Caco-2 (cell line): ENCODE data around the gene RRP15. TPM values are rescaled to one million over a fixed set of nuclear protein-coding genes. Genes with fewer than 3 reads are reported as not detected.

ENCODE experiments used
- BruUV-seq: library from RNA; stranded (reverse); fragments of 400-500 nt; replicated peaks from 2 replicates; lab custom pipeline; 2021; lab: Mats Ljungman, UMichigan
- CTCF ChIA-PET: fragments of 300-600 bp; sonication (Branson Sonifier 250); formaldehyde crosslinking; loops from one replicate; lab custom pipeline; 2022; ENCODE audit warnings: antibody characterized with exemption; lab: Charles Lee
- POLR2A ChIA-PET: fragments of 300-600 bp; sonication (Branson Sonifier 250); formaldehyde crosslinking; loops from one replicate; lab custom pipeline; 2022; ENCODE audit warnings: antibody characterized with exemption; lab: Charles Lee
- DNase-seq, 2 experiments: peaks; one replicate each; pipeline versions ENCODE4 v3.0.0 to v3.0.0-alpha.2; 2020 to 2022
- H3K27me3 ChIP-seq: replicated peaks from 2 replicates; pipeline ENCODE4 v1.6.0; 2011; ENCODE audit warnings: low read length; ENCODE audit not compliant: control insufficient read depth, insufficient read depth
- H3K36me3 ChIP-seq: 2 replicates; pipeline ENCODE4 v1.5.1; 2011; ENCODE audit warnings: low read length; ENCODE audit not compliant: control insufficient read depth, insufficient read depth
- H3K4me1 ChIP-seq: fragments of 250-450 bp; sonication (Bioruptor Pico); 2 replicates; pipeline ENCODE4 v1.5.1; 2020; ENCODE audit warnings: mild to moderate bottlenecking
- H3K4me3 ChIP-seq: 2 replicates; pipeline ENCODE4 v1.5.1; 2011; ENCODE audit warnings: low read depth, mild to moderate bottlenecking, control low read depth, low read length
- H3K9me3 ChIP-seq: fragments of 250-450 bp; sonication (Bioruptor Pico); 2 replicates; pipeline ENCODE4 v1.5.1; 2020; ENCODE audit warnings: mild to moderate bottlenecking, moderate library complexity
- H3K27ac Mint-ChIP-seq: one replicate; pipeline ENCODE4 v1.8.0; 2022; ENCODE audit warnings: mixed read lengths; ENCODE audit not compliant: unreplicated experiment
- H3K27me3 Mint-ChIP-seq: one replicate; pipeline ENCODE4 v1.8.0; 2022; ENCODE audit warnings: mixed read lengths; ENCODE audit not compliant: insufficient read depth, unreplicated experiment
- H3K36me3 Mint-ChIP-seq: one replicate; pipeline ENCODE4 v1.8.0; 2022; ENCODE audit warnings: mild to moderate bottlenecking, mixed read lengths; ENCODE audit not compliant: insufficient read depth, unreplicated experiment
- H3K4me1 Mint-ChIP-seq: one replicate; pipeline ENCODE4 v1.8.0; 2022; ENCODE audit warnings: low read depth, mixed read lengths; ENCODE audit not compliant: unreplicated experiment
- H3K4me3 Mint-ChIP-seq: one replicate; pipeline ENCODE4 v1.8.0; 2022; ENCODE audit warnings: mild to moderate bottlenecking, moderate library complexity, mixed read lengths; ENCODE audit not compliant: unreplicated experiment
- H3K9me3 Mint-ChIP-seq: one replicate; pipeline ENCODE4 v1.8.0; 2022; ENCODE audit warnings: mixed read lengths; ENCODE audit not compliant: unreplicated experiment
- intact Hi-C: fragments of 100-400 bp; cut with micrococcal nuclease; formaldehyde crosslinking; loops from one replicate; pipeline ENCODE4 v1.10.0; 2022; ENCODE audit not compliant: unreplicated experiment
- total RNA-seq: library from RNA; stranded (reverse); gene quantifications from 2 replicates; pipeline ENCODE4 v1.2.3, GENCODE V29; 2022
- TF ChIP-seq, protein P1 (sequence below), 2 experiments: fragments of 200-600 bp in 1 of 2; IDR thresholded peaks; 1 replicate in 1 of 2; 2 replicates in 1 of 2; pipeline versions ENCODE4 v1.5.1 to v1.8.0; 2011 to 2022; ENCODE audit warnings: antibody characterized with exemption in 1 of 2, control low read depth in 1 of 2, inconsistent platforms in 1 of 2, low read depth in 1 of 2, low read length in 1 of 2, mild to moderate bottlenecking in 1 of 2, moderate library complexity in 1 of 2; ENCODE audit not compliant: insufficient read depth in 1 of 2, severe bottlenecking in 1 of 2, unreplicated experiment in 1 of 2

RRP15 gene
- total RNA-seq, 1 experiment from 2014 or later: 44.5 TPM

DNA sequence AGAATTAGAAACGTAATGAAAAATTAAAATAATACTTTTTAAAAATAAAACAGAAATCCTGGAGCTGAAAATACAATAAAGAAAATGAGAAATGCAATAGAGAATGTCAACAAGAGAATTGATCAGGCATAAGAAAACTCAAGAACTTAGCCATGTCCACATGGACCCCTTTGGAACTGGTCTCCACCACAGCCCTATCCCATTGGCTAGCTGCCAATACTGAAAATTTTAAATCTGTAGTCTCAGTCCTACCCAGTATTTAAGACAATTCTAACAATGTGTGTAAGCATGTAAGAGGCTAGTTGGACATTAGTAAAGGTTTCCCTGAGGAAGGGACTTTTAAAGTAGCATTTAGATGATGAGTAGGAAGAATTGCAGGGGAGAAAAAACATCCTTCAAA, 25.8 kb upstream of the RRP15 start:
- TF ChIP-seq, protein P1, sequence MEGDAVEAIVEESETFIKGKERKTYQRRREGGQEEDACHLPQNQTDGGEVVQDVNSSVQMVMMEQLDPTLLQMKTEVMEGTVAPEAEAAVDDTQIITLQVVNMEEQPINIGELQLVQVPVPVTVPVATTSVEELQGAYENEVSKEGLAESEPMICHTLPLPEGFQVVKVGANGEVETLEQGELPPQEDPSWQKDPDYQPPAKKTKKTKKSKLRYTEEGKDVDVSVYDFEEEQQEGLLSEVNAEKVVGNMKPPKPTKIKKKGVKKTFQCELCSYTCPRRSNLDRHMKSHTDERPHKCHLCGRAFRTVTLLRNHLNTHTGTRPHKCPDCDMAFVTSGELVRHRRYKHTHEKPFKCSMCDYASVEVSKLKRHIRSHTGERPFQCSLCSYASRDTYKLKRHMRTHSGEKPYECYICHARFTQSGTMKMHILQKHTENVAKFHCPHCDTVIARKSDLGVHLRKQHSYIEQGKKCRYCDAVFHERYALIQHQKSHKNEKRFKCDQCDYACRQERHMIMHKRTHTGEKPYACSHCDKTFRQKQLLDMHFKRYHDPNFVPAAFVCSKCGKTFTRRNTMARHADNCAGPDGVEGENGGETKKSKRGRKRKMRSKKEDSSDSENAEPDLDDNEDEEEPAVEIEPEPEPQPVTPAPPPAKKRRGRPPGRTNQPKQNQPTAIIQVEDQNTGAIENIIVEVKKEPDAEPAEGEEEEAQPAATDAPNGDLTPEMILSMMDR (IDR thresholded peaks at IDR 0.05; ENCODE audit: insufficient read depth in 1 of 2, low read depth in 1 of 2, low read length in 1 of 2, severe bottlenecking in 1 of 2, unreplicated experiment in 1 of 2): no peak
- H3K27me3 ChIP-seq: no peaks in the 10 kb centered on the region
- H3K36me3 ChIP-seq: no peaks in the 10 kb centered on the region
- H3K4me1 ChIP-seq: no peaks in the 10 kb centered on the region
- CTCF ChIA-PET: interaction anchor here (1.0 to 3.2 kb wide), 6 partner anchors 21 to 808 kb away, joined by 3 to 18 read pairs (median 5); no protein-coding TSS in a partner anchor
- no peak overlapping the region for H3K4me3 Mint-ChIP-seq
- peaks cover 9% of the 10 kb centered on the region for H3K4me1 Mint-ChIP-seq
- no peak for DNase-seq
- no peaks in the 10 kb centered on the region for H3K9me3 ChIP-seq
- no peaks in the 10 kb centered on the region for H3K9me3 Mint-ChIP-seq
- no TSS peak for BruUV-seq
- no peak overlapping the region for H3K27ac Mint-ChIP-seq
- intact Hi-C loops: loop anchor here (1.0 kb wide), 1 partner anchor 22 kb away; no protein-coding TSS in a partner anchor
- H3K36me3 Mint-ChIP-seq: no peaks in the 10 kb centered on the region
- no peak overlapping the region for H3K4me3 ChIP-seq
- H3K27me3 Mint-ChIP-seq: peaks cover 5% of the 10 kb centered on the region
- POLR2A ChIA-PET: no interaction called here

DNA sequence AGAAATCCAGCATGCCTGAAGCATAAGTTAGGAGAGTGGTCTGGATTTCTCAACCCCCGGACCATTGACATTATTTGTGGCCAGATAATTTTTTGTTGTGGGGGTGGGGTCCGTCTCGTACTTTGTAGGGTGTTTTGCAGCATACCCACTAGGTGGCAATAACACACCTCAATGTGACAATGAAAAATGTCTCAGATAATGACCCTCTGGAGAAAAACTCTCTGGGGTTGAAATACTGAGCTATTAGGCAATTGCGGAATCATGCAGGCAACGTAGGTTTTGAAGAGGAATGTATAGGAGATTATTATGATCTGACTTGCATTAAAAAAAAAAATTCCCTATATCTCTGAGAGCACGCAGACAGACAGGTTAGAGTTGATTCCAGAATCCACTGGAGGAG, 25.3 kb upstream of the RRP15 start:
- H3K9me3 Mint-ChIP-seq: no peaks in the 10 kb centered on the region
- H3K4me3 ChIP-seq: no peak overlapping the region
- H3K4me1 ChIP-seq: no peaks in the 10 kb centered on the region
- H3K4me1 Mint-ChIP-seq: peaks cover 9% of the 10 kb centered on the region
- peak in 1 of 2 experiments; percentile 55 for DNase-seq
- H3K36me3 ChIP-seq: no peaks in the 10 kb centered on the region
- CTCF ChIA-PET: interaction anchor here (0.6 to 3.2 kb wide), 10 partner anchors 21 to 1114 kb away, joined by 3 to 18 read pairs (median 5); partner anchors contain the start of gene RRP15
- H3K27me3 ChIP-seq: no peaks in the 10 kb centered on the region
- H3K36me3 Mint-ChIP-seq: no peaks in the 10 kb centered on the region
- H3K27ac Mint-ChIP-seq: no peak overlapping the region
- intact Hi-C loops: loop anchor here (1.0 kb wide), 1 partner anchor 22 kb away; no protein-coding TSS in a partner anchor
- TF ChIP-seq, protein P1 (IDR thresholded peaks at IDR 0.05; ENCODE audit: insufficient read depth in 1 of 2, low read depth in 1 of 2, low read length in 1 of 2, severe bottlenecking in 1 of 2, unreplicated experiment in 1 of 2): peak; percentile 55 to 64
- POLR2A ChIA-PET: no interaction called here
- peaks cover 5% of the 10 kb centered on the region for H3K27me3 Mint-ChIP-seq
- no peaks in the 10 kb centered on the region for H3K9me3 ChIP-seq
- no peak overlapping the region for H3K4me3 Mint-ChIP-seq
- BruUV-seq: no TSS peak

DNA sequence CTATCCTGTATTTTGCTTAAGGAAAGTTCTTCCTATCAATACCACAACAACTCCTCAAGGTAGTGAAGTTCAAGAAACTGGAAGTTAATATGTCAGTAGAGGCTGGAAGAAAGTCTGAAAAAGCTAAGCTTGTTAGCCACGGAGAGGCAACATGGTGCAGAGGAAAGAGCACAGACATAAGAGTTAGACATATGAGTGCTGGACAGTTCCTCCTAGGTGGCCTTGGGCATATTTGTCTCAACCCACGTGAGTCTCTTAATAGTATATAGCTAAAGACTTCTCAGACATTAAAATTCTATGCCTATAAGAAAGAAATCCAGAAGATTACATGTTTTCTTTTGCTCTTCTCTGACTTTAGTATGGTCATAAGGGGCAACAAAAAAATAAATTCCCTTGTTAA, 22.8 kb upstream of the RRP15 start:
- H3K4me3 Mint-ChIP-seq: no peak overlapping the region

More for the DNA sequence above, 22.8 kb upstream of the RRP15 start:
- BruUV-seq: no TSS peak
- H3K27ac Mint-ChIP-seq: no peak overlapping the region
- peaks cover 9% of the 10 kb centered on the region for H3K4me1 Mint-ChIP-seq
- no peaks in the 10 kb centered on the region for H3K36me3 Mint-ChIP-seq
- ChIA-PET CTCF (no interaction called here), POLR2A (no interaction called here)
- H3K9me3 Mint-ChIP-seq: no peaks in the 10 kb centered on the region
- TF ChIP-seq, protein P1 (IDR thresholded peaks at IDR 0.05; ENCODE audit: insufficient read depth in 1 of 2, low read depth in 1 of 2, low read length in 1 of 2, severe bottlenecking in 1 of 2, unreplicated experiment in 1 of 2): no peak
- Histone ChIP-seq H3K27me3 (no peaks in the 10 kb centered on the region; the same call in 1 of the 2 replicates), H3K4me1 (no peaks in the 10 kb centered on the region), H3K4me3 (no peak overlapping the region), H3K36me3 (no peaks in the 10 kb centered on the region), H3K9me3 (no peaks in the 10 kb centered on the region)
- H3K27me3 Mint-ChIP-seq: peaks cover 2% of the 10 kb centered on the region
- DNase-seq: no peak
- intact Hi-C loops: no loop called here
